GM20431 (cell line): ENCODE measurements around the gene SMIM7.
"Not testable (repeated sequence)": the region's sequence is repeated elsewhere in the genome, so short reads cannot be mapped to it uniquely, and the experiment has no call there.

ENCODE experiments used
- in situ Hi-C: fragments of 300-500 bp; cut with MseI, MboI; formaldehyde crosslinking; loops from one replicate; pipeline ENCODE4 v1.15.0; 2020; ENCODE audit warnings: low sequenced_read_pairs; ENCODE audit not compliant: unreplicated experiment

SMIM7 gene

DNA sequence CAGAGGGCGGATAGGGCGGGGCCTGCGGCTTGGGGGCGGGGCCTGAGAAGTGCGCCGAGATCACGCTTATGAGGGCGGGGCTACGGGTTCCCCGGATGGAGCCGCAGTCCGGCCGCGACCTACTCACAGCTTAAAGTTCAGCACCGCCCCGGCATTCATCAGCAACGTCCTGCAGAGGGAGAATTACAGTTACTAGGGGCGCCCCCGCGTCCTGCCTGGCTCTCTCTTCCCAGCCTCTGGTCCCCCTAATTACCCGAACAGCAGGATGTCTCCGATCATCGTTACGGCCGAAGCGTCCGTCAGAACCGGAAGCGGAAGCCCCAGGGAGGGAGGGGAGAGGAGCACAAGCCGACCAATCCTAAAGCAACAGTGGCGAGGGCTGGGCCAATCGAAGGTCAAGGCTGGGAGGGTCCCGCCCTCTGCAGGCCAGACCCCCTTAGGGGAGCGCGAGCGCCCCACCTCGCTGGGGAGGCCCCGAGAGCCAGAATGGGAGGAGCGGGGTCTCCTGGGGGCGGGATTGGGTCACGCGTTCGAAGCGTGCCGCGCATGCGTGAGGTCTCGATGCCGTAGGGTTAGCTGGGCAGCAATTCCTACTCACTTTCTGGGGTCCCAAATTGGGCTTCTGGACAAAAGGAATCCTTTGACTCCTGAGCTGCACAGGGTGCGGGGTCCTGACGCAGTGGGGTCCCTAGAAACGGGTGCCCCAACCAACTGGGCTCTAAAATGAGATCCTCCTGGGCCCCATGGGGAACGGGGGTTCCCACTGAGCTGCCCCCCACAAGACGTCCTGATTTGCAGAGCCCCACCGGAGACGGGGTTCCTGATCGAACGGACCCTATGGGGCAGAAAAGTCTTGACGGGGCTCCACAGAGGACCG is at the start of gene SMIM7:
SMIM7 (minus strand) TSS at position 313 of the 877 bp plus-strand sequence; CDS start at position 279, 34 bp downstream.
- in situ Hi-C loops: no loop called here

DNA sequence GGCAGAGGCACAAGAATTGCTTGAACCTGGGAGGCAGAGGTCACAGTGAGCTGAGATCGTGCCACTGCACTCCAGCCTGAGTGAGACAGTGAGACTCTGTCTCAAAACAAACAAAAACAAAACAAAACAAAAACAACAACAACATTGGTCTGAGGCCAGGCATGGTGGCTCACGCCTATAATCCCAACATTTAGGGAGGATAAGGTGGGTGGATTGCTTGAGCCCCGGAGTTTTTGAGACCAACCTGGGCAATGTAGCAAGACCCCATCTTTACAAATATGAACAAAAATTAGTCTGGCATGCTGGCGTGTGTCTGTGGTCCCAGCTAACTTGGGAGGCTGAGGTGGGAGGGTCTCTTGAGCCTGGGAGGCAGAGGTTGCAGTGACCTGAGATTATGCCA is 43.7 kb upstream of the SMIM7 start:
- in situ Hi-C loops: no loop called here

- in situ Hi-C loops: no loop called here
Observed at GRCh38 chr19:16702123-16702522, 42.2 kb upstream of the SMIM7 start.

DNA sequence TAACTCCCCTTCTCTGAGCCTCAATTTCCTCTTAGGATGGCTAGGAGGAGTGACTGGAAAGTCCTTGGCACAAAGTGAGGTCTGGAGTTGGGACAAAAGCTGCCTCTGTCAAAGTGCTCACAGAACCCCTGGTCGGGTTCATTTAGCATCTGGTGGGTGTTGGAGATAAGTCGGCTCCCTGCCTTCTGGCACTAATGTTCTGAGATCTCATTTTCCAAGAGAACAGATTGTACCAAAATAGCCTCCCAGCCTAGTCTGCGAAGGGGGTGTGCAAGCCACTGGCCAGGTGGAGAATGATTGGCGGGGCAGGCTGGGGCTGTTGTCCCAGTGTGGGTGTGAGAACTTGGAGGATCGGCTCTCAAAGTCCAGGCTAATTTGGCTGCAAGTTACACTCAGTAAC is 39.0 kb upstream of the SMIM7 start:
- in situ Hi-C loops: no loop called here

DNA sequence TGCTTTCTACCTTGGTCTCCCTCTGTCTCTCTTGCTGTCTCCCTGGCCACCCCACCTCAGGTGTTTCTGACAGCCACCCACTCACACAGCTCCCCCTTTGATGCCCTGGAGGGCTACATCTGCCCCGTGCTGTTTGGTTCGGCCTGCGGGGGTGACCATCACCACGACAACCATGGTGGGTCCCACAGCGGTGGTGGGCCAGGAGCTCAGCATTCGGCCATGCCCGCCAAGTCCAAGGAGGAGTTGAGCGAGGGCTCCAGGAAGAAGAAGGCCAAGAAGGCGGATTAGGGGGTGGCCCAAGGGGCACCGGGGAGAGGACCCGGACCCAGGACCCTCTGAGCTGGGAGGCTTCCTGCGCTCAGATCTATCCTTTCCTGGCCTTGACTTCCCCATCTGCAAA is 28.1 kb upstream of the SMIM7 start:
- in situ Hi-C loops: no loop called here

GRCh38 chr19:16684216-16684615 is 24.3 kb upstream of the SMIM7 start:
- in situ Hi-C loops: no loop called here

GRCh38 chr19:16682539-16682938 is 22.6 kb upstream of the SMIM7 start:
- in situ Hi-C loops: no loop called here

GRCh38 chr19:16679811-16680210 is 19.9 kb upstream of the SMIM7 start:
- in situ Hi-C loops: no loop called here

DNA sequence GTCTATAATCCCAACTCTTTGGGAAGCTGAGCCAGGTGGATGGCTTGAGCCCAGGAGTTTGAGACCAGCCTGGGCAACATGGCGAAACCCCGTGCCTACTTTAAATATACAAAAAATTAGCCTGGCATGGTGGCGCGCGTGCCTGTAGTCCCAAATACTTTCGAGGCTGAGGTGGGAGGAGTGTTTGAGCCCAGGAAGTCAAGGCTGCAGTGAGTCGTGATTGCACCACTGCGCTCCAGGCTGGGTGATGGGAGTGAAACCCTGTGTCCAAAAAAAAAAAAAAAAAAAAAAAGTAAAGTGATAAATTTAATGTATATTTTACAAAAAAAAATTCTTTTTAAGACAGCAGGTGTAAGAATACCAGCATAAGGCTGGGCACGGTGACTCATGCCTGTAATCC is 18.6 kb upstream of the SMIM7 start:
- in situ Hi-C loops: no loop called here

- in situ Hi-C loops: no loop called here
Observed at GRCh38 chr19:16677055-16677454, 17.1 kb upstream of the SMIM7 start.

- in situ Hi-C loops: no loop called here
Observed at GRCh38 chr19:16676101-16676798, 16.3 kb upstream of the SMIM7 start.

- in situ Hi-C loops: not testable (repeated sequence)
Observed at GRCh38 chr19:16673839-16674238, 13.9 kb upstream of the SMIM7 start.

GRCh38 chr19:16673231-16673630 is 13.3 kb upstream of the SMIM7 start:
- in situ Hi-C loops: no loop called here

DNA sequence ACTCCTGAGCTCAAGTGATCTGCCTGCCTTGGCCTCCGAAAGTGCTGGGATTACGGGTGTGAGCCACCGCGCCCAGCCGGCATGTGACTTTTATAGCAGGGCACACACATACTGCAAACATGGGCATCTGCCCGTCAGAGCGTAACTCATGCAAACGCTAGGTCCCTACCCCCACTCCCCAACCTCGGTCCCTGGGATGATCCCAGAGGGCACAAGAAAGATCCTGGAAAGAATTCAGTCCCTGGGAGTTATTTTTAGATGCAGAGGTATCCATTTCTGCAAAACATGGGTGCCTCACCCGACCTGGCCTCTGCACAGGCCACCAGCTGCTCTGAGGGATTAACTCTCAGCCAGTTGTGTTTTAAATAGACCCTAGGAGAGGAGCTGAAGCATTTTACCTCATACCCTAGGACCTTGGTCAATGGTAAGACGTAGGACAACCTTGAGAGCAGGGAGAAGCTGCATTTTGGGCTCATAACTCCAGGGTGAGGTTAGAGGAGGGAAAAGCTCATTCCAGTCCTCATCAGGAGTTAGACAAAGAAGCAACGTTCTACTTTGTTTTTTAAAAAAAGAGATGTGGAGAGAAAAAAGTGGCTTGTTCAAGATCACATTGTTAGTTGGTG is 11.8 kb upstream of the SMIM7 start:
- in situ Hi-C loops: no loop called here

- in situ Hi-C loops: no loop called here
Observed at GRCh38 chr19:16670291-16670690, 10.3 kb upstream of the SMIM7 start.

DNA sequence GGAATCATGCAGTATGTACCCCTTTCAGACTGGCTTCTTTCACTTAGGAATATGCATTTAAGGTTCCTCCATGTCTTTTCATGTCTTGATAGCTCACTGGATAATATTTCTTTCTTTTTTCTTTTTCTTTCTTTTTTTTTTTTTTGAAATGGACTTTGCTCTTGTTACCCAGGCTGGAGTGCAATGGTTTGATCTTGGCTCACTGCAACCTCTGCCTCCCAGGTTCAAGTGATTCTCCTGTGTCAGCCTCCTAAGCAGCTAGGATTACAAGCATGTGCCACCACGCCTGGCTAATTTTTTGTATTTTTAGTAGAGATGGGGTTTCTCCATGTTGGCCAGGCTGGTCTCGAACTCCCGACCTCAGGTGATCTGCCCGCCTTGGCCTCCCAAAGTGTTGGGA is 8.8 kb upstream of the SMIM7 start:
- in situ Hi-C loops: not testable (repeated sequence)

DNA sequence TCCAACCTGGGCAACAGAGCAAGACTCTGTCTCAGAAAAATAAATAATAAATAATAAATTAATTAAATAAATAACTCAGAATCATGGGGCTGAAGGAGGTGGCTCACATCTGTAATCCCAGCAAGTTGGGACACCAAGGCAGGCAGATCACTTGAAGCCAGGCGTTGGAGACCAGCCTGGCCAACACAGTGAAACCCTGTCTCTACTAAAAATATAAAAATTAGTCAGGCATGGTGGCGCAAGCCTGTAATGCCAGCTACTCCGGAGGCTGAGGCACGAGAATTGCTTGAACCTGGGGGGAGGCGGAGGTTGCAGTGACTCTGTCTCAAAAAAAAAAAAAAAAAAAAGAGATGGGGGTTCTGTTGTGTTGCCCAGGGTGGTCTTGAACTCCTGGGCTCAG is 8.2 kb upstream of the SMIM7 start:
- in situ Hi-C loops: no loop called here

DNA sequence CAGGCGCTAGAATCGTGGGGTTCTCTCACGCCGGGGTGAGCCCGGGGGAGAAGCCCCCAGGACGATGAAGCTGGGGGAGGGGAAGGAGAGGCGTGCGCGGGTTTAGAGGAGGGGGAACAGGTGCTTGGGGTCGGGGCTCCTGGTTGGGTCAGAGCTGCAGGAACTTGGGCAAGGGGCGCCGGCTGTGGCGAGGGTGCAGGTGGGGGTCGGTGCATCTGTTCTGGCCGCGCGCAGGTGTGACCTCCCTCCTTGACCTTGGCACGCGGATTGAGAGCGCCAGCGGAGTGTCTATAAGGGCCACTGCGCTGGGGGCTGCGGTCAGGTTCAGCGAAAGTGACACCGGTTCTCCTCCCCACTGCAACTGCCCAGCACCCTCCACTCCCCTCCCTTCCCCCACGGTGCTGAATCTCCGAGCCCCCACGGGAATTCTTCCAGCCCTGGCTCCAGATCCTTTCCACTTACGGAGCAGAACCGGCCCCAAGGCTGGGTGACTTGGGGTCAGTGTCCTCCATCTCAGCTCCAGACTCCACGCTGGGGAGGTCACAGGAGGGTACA is 1.6 kb upstream of the SMIM7 start:
- in situ Hi-C loops: no loop called here

- in situ Hi-C loops: no loop called here
Observed at GRCh38 chr19:16660763-16661479, 977 bp upstream of the SMIM7 start, which contains the start of gene TMEM38A. TSS of gene TMEM38A (plus strand) at chr19:16661139. CDS start at chr19:16661218, 79 bp downstream.

GRCh38 chr19:16659464-16659831 is 496 bp downstream of the SMIM7 start:
- in situ Hi-C loops: no loop called here
